GM08714 (cell line): ENCODE measurements around the gene KPNB1.

Source experiments
- H3K4me3 ChIP-seq: fragments of 200-500 bp; sonication (Bioruptor generic); 2 replicates; pipeline ENCODE4 v1.5.1; 2014; ENCODE audit warnings: mild to moderate bottlenecking, low read length, inconsistent platforms
- ZNF274 ChIP-seq: IDR thresholded peaks from 2 replicates; pipeline ENCODE4 v1.6.1; 2012; ENCODE audit warnings: mild to moderate bottlenecking, low read depth, low read length

KPNB1 gene

GRCh38 chr17:47695429-47696376 lies 46.0 kb downstream of the KPNB1 start:
- no peak overlapping the region; the same call in 1 of the 2 replicates for H3K4me3 ChIP-seq
- no peak for TF ChIP-seq ZNF274

GRCh38 chr17:47696717-47697642 lies 47.3 kb downstream of the KPNB1 start:
- no peak overlapping the region for H3K4me3 ChIP-seq
- TF ChIP-seq ZNF274: no peak

- TF ChIP-seq ZNF274: no peak
- no peak overlapping the region for H3K4me3 ChIP-seq
These were observed 48.4 kb downstream of the KPNB1 start for GRCh38 chr17:47697906-47698711.

- no peak for TF ChIP-seq ZNF274
- no peak overlapping the region for H3K4me3 ChIP-seq
These were observed 49.2 kb downstream of the KPNB1 start for GRCh38 chr17:47698749-47699535.

- TF ChIP-seq ZNF274: no peak
- no peak overlapping the region for H3K4me3 ChIP-seq
These were observed 49.8 kb downstream of the KPNB1 start for GRCh38 chr17:47699536-47699840.

- TF ChIP-seq ZNF274: no peak
- H3K4me3 ChIP-seq: no peak overlapping the region
These were observed 51.0 kb downstream of the KPNB1 start for GRCh38 chr17:47700471-47701449.

- H3K4me3 ChIP-seq: no peak overlapping the region
- no peak for TF ChIP-seq ZNF274
These were observed 51.9 kb downstream of the KPNB1 start for GRCh38 chr17:47701608-47702007.

GRCh38 chr17:47702391-47702995 lies 52.8 kb downstream of the KPNB1 start:
- no peak for TF ChIP-seq ZNF274
- H3K4me3 ChIP-seq: no peak overlapping the region

- H3K4me3 ChIP-seq: no peak overlapping the region
- TF ChIP-seq ZNF274: no peak
These were observed 53.5 kb downstream of the KPNB1 start for GRCh38 chr17:47703191-47703591.

- TF ChIP-seq ZNF274: no peak
- H3K4me3 ChIP-seq: no peak overlapping the region
These were observed 54.0 kb downstream of the KPNB1 start for GRCh38 chr17:47703671-47704070.

- TF ChIP-seq ZNF274: no peak
- H3K4me3 ChIP-seq: no peak overlapping the region
These were observed 54.4 kb downstream of the KPNB1 start for GRCh38 chr17:47704116-47704515.

- H3K4me3 ChIP-seq: no peak overlapping the region
- no peak for TF ChIP-seq ZNF274
These were observed 55.0 kb downstream of the KPNB1 start for GRCh38 chr17:47704736-47705135.
